Mononuclear cell (primary cell): ENCODE results near the gene GLG1. TPM values are rescaled to one million over a fixed set of nuclear protein-coding genes. Genes with fewer than 3 reads are reported as not detected.

Source experiments
- H3K27me3 ChIP-seq: 2 replicates; pipeline ENCODE4 v1.6.0; 2011; ENCODE audit warnings: low read length, control low read depth; ENCODE audit not compliant: insufficient read depth
- H3K4me1 ChIP-seq: 2 replicates; pipeline ENCODE4 v1.5.1; 2011; ENCODE audit warnings: mild to moderate bottlenecking, low read length, control low read depth; ENCODE audit not compliant: insufficient read depth
- H3K4me3 ChIP-seq: 2 replicates; pipeline ENCODE4 v1.5.1; 2011; ENCODE audit warnings: mild to moderate bottlenecking, low read length, moderate library complexity
- H3K9me3 ChIP-seq: 2 replicates; pipeline ENCODE4 v1.5.1; 2011; ENCODE audit warnings: low read depth, mild to moderate bottlenecking, control low read depth, low read length
- total RNA-seq: library from RNA; depleted of rRNA; stranded (reverse); fragments of >200 nt; gene quantifications from one replicate; pipeline ENCODE4 v1.2.3, GENCODE V29; 2012

The GLG1 gene
- total RNA-seq, 1 donor: 91.0 TPM

GRCh38 chr16:74501484-74502478 lies 105.1 kb downstream of the GLG1 start:
- no peaks in the 10 kb centered on the region for H3K27me3 ChIP-seq
- no peaks in the 10 kb centered on the region for H3K9me3 ChIP-seq
- H3K4me3 ChIP-seq: no peak overlapping the region
- no peaks in the 10 kb centered on the region for H3K4me1 ChIP-seq

GRCh38 chr16:74500907-74501306 lies 106.0 kb downstream of the GLG1 start:
- Histone ChIP-seq H3K27me3 (no peaks in the 10 kb centered on the region), H3K9me3 (no peaks in the 10 kb centered on the region), H3K4me1 (no peaks in the 10 kb centered on the region), H3K4me3 (no peak overlapping the region)

- Histone ChIP-seq H3K27me3 (no peaks in the 10 kb centered on the region), H3K9me3 (no peaks in the 10 kb centered on the region), H3K4me3 (no peak overlapping the region), H3K4me1 (no peaks in the 10 kb centered on the region)
These were observed 107.8 kb downstream of the GLG1 start for GRCh38 chr16:74499114-74499513.

- H3K4me3 ChIP-seq: no peak overlapping the region
- H3K27me3 ChIP-seq: no peaks in the 10 kb centered on the region
- no peaks in the 10 kb centered on the region for H3K9me3 ChIP-seq
- H3K4me1 ChIP-seq: no peaks in the 10 kb centered on the region
These were observed 109.2 kb downstream of the GLG1 start for GRCh38 chr16:74497761-74498160.

GRCh38 chr16:74496054-74496453 lies 110.9 kb downstream of the GLG1 start:
- Histone ChIP-seq H3K9me3 (no peaks in the 10 kb centered on the region), H3K4me3 (no peak overlapping the region), H3K27me3 (no peaks in the 10 kb centered on the region), H3K4me1 (no peaks in the 10 kb centered on the region)

- H3K9me3 ChIP-seq: no peaks in the 10 kb centered on the region
- no peaks in the 10 kb centered on the region for H3K27me3 ChIP-seq
- no peak overlapping the region for H3K4me3 ChIP-seq
- no peaks in the 10 kb centered on the region for H3K4me1 ChIP-seq
These were observed 113.9 kb downstream of the GLG1 start for GRCh38 chr16:74492976-74493375.

- Histone ChIP-seq H3K4me1 (no peaks in the 10 kb centered on the region), H3K4me3 (no peak overlapping the region), H3K27me3 (no peaks in the 10 kb centered on the region), H3K9me3 (no peaks in the 10 kb centered on the region)
These were observed 119.0 kb downstream of the GLG1 start for GRCh38 chr16:74487634-74488495.

- Histone ChIP-seq H3K9me3 (no peaks in the 10 kb centered on the region), H3K4me3 (no peak overlapping the region), H3K4me1 (no peaks in the 10 kb centered on the region), H3K27me3 (no peaks in the 10 kb centered on the region)
These were observed 121.0 kb downstream of the GLG1 start for GRCh38 chr16:74485916-74486315.

GRCh38 chr16:74480150-74481029 lies 126.5 kb downstream of the GLG1 start:
- Histone ChIP-seq H3K4me1 (no peaks in the 10 kb centered on the region), H3K4me3 (no peak overlapping the region), H3K27me3 (no peaks in the 10 kb centered on the region), H3K9me3 (no peaks in the 10 kb centered on the region)

GRCh38 chr16:74477226-74477625 lies 129.7 kb downstream of the GLG1 start:
- Histone ChIP-seq H3K4me1 (no peaks in the 10 kb centered on the region), H3K9me3 (no peaks in the 10 kb centered on the region), H3K4me3 (no peak overlapping the region), H3K27me3 (no peaks in the 10 kb centered on the region)

GRCh38 chr16:74474416-74474815 lies 132.5 kb downstream of the GLG1 start:
- H3K4me1 ChIP-seq: no peaks in the 10 kb centered on the region

GRCh38 chr16:74472540-74472939 lies 134.4 kb downstream of the GLG1 start:
- no peaks in the 10 kb centered on the region for H3K27me3 ChIP-seq
- H3K4me3 ChIP-seq: no peak overlapping the region
- H3K4me1 ChIP-seq: no peaks in the 10 kb centered on the region
- no peaks in the 10 kb centered on the region for H3K9me3 ChIP-seq

More at GRCh38 chr16:74474416-74474815, 132.5 kb downstream of the GLG1 start:
- no peaks in the 10 kb centered on the region for H3K9me3 ChIP-seq
- no peaks in the 10 kb centered on the region for H3K27me3 ChIP-seq
- no peak overlapping the region for H3K4me3 ChIP-seq

- Histone ChIP-seq H3K27me3 (no peaks in the 10 kb centered on the region), H3K4me3 (no peak overlapping the region), H3K9me3 (no peaks in the 10 kb centered on the region), H3K4me1 (no peaks in the 10 kb centered on the region)
These were observed 134.9 kb downstream of the GLG1 start for GRCh38 chr16:74472010-74472409.

GRCh38 chr16:74469946-74470478 lies 136.9 kb downstream of the GLG1 start:
- H3K27me3 ChIP-seq: no peaks in the 10 kb centered on the region
- H3K9me3 ChIP-seq: no peaks in the 10 kb centered on the region
- no peak overlapping the region for H3K4me3 ChIP-seq
- no peaks in the 10 kb centered on the region for H3K4me1 ChIP-seq
